GM21619 (cell line): ENCODE measurements around the gene ANTXR1.
"Not testable (repeated sequence)": the region's sequence is repeated elsewhere in the genome, so short reads cannot be mapped to it uniquely, and the experiment has no call there.

Experiments used
- ATAC-seq: cut with Tn5 transposase; IDR thresholded peaks from one replicate; pipeline ENCODE4 v1.9.1; 2021; ENCODE audit not compliant: unreplicated experiment

Gene ANTXR1

GRCh38 chr2:69159986-69160385, 147.0 kb downstream of the ANTXR1 start:
- no peak for ATAC-seq

- no peak for ATAC-seq
Measured at GRCh38 chr2:69162057-69162456, 149.1 kb downstream of the ANTXR1 start.

DNA sequence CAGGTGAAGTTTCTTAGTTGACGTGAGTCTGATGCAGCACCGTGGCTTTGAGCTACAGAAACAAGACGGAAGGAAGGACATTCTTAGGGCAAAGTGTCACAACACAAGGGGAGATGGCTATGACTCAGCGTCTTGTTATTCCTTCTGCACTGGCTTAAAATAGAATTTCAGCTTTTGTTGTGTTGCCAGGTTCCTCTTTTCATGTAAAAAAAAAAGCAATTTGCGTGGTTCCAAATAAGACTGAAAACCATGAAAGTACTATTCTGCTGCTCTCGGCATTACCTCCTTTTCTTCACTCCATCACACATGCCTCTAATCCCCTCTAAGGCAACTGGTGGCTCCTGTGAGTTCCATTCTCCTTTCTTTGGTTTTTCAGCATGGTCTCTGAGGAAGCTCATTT, 150.1 kb downstream of the ANTXR1 start:
- no peak for ATAC-seq

- ATAC-seq, result no peak
Measured at GRCh38 chr2:69163556-69163955, 150.6 kb downstream of the ANTXR1 start.

DNA sequence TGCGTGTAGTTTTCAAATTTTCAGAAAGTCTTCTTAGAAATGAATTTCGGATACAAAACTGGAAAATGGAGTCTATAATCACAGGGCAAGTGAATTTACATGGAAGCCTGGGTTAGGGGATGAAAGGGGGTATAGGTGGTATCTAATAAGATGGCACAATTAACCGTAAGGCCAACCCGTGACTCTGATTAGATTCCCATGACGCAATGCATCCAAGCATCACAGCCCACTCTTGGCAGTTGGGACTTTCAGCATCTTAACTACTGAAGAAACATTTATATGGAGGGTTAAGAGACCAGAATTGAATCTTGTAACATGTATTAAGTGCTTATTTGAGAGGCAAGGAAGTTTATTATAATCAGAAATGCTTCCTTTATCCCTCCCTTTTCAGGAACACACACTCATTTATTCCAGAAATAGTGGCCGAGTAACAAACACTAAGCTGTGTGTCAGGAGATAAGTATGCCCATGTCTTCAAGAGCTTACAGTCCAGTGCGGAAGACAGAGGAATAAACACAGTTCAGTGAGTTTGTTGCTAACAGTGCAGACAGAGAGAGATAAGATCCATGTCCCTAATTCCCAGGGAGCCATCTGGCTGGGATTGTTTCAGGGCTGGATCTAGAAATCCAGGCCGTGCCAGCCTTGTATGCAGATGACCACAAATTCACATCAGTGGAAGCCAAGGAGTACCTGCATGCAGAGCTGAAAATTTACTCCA, 151.2 kb downstream of the ANTXR1 start:
- ATAC-seq, result no peak

DNA sequence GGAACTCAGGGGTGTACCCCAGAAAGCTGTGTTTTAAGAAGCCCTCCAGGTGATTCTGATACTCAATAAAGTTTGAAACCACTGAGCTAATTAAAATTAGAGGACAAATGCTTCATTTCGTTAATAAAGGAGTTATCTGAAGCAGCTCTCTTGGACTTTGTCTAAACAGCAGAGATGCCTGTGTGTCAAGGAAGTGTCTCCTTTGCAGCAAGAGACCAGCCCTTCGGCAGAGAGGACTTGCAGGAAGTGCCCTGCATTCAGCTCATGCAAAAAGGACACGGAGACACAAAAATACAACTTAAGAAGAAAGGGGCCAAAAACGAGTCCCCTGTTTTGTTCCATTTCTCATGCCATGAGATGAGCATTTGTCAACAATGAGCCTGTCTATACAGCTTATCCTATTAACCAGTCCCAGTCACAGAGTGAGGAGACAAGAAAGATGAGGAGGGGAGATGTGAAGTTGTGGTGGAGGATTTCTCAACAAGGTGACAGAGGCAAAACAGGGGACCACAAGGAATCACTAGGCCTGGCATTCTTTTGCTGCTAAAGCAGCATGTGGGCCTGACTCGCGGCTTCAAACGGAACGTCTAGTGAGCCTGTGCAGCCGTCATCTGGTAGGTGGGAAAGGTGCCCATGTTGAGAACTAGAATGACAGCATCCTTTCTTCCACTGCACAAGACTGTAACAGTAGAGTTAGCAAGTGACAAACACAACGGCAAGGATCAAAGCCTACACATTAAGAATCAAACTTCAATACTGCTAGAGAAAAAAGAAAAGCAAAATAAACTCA, 152.3 kb downstream of the ANTXR1 start:
- ATAC-seq, result no peak

- no peak for ATAC-seq
Measured at GRCh38 chr2:69166465-69166811, 153.5 kb downstream of the ANTXR1 start.

DNA sequence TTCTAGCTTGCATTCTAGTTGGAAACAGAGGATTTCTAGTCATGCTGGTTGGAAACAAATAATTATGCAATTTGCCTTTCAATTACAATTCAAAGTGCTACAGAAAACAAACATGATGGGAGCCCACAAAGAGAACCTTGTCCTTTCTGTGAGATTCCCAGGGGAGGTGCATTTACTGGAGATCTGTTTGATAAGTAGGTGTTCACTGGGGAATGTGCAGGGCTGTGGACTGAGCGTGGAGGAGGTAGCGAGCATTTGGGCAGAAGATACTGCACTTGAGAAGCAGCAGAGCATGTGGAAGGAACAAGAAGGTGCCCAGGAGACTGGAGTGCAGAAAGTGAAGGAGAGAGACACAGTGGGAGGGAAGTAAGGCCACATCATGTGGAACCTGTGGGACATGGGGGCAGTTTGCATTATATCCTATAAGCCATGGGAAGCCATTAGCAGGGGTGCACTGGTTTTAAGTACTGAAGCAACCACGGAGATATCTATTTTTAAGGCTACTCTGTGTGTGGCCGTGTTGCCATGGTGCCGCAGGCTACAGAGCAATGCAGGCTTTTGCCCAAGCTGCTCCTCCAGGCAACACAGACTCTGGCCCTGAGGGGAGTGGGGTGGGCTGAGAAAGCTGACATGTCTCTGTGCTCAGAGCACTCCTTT, 154.0 kb downstream of the ANTXR1 start:
- ATAC-seq, result no peak

- ATAC-seq, result no peak
Measured at GRCh38 chr2:69167469-69167822, 154.5 kb downstream of the ANTXR1 start.

GRCh38 chr2:69168144-69168813, 155.3 kb downstream of the ANTXR1 start:
- ATAC-seq, result no peak

GRCh38 chr2:69168950-69169654, 156.1 kb downstream of the ANTXR1 start:
- ATAC-seq, result no peak

DNA sequence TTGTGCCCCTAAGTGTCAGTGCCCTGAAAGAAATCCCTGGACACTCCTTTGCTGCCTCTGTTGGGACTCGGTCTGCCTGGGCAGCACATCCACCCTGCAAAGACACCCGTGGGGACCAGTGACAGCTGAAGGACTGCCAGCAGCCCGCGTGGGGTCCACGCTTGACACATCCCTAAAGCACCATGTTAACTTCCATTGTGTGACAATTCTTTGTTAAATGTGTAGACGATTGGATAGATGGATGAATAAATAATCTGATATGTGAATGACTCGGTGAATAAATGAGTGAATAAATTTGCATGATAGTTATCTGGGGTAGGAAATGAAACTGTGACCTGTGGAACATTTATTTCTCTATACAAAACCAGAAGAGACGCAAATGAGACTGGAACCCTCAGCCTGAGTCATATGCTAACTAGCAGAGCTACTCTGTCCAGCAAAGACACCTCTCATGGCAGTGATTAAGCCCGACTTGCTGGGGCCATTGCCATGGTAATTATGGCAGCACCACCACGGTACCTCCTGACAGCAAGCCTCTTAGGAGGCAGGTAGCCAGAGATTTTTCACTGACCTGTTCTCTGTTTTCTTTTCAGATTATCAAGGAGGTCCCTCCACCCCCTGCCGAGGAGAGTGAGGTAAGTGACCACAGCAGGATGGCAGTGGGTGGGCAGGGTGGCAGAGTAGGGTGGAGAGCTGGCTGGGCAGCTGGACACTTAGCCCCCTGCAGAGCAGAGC, 156.8 kb downstream of the ANTXR1 start:
- ATAC-seq, result no peak

GRCh38 chr2:69170661-69171060, 157.7 kb downstream of the ANTXR1 start:
- no peak for ATAC-seq

- ATAC-seq, result no peak
Measured at GRCh38 chr2:69171116-69171896, 158.3 kb downstream of the ANTXR1 start.

- ATAC-seq, result no peak
Measured at GRCh38 chr2:69171897-69172525, 159.0 kb downstream of the ANTXR1 start.

DNA sequence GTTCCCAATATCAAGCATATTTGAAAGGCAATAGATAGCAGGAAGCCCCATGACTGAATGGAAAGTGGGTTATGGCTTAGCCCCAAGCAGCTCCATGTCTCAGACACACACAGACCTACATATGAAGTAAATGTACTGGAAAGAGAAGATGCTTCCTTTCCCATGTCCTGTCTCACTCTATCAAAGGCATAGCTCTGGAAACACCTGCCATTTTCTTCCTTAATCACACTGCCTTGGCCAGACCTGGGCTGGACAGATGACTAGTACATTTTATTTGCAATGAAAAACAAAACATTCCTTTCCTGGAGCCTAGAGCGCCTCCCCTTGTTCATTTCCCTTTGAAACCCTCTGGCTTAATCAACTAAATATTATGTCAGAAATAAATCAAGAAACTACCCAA, 160.7 kb downstream of the ANTXR1 start:
- no peak for ATAC-seq

- not testable (repeated sequence) for ATAC-seq
Measured at GRCh38 chr2:69174211-69174610, 161.2 kb downstream of the ANTXR1 start.

DNA sequence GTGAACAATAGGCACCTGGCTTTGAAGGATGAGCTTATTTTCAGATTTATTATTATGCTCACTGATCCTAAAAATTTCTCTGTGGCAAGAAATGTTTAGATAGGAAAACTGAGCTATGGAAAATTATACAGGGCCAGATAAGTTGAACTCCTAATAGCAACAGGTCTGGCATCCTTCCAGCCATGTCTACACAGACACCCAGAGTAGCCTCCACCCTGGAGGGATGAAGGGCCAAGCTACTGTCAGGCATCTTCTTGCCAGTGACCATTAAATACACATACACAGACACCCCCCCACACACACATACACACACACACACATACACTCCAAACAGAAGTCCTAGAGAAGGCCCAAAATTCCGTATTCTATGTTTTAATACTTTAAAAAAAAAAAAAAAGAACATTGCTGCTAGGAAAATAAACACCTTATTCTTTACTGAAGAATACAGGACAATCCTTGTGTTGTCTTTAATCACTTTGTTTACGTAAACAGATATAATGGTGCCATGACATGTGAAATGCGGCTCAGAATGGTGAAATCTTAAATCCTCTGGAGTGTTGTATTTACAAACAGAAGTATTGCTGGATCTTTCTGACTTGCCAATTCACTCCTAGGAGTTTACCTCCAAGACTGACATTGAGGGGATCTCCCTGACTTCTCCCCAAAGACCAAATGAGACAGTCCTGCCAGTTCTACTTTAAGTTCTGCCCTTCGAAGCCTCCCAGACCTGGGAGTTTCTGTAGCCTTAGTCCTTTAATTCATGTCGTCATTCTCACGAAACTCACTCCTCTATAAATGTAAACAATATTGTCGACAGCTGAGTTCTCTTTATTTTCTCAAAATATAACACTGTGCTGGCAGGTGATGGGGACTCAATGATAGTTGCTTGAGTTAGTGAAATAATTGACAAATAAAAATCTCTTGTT, 163.1 kb downstream of the ANTXR1 start:
- no peak for ATAC-seq
